ENCODE results near the gene BICD2. TPM values are rescaled to one million over a fixed set of nuclear protein-coding genes. Genes with fewer than 3 reads are reported as not detected.

BICD2 gene
- total RNA-seq, 1 donor = 40.6 TPM

GRCh38 chr9:92727716-92728700 is 36.6 kb downstream of the BICD2 start:
- no peak for TF ChIP-seq CTCF (IDR thresholded peaks at IDR 0.05; ENCODE audit: insufficient read depth, low read depth, low read length)
- DNase-seq (ENCODE audit: low read depth) = no peak
- H3K4me3 ChIP-seq (ENCODE audit: low read depth, low read length) = no peak overlapping the region

- TF ChIP-seq CTCF (IDR thresholded peaks at IDR 0.05; ENCODE audit: insufficient read depth, low read depth, low read length) = no peak
- H3K4me3 ChIP-seq (ENCODE audit: low read depth, low read length) = no peak overlapping the region
- DNase-seq (ENCODE audit: low read depth) = peak; percentile 68
Measured at GRCh38 chr9:92726971-92727715, 37.5 kb downstream of the BICD2 start.

- no peak overlapping the region for H3K4me3 ChIP-seq (ENCODE audit: low read depth, low read length)
- DNase-seq (ENCODE audit: low read depth) = no peak
- no peak for TF ChIP-seq CTCF (IDR thresholded peaks at IDR 0.05; ENCODE audit: insufficient read depth, low read depth, low read length)
Measured at GRCh38 chr9:92726348-92726747, 38.3 kb downstream of the BICD2 start.

DNA sequence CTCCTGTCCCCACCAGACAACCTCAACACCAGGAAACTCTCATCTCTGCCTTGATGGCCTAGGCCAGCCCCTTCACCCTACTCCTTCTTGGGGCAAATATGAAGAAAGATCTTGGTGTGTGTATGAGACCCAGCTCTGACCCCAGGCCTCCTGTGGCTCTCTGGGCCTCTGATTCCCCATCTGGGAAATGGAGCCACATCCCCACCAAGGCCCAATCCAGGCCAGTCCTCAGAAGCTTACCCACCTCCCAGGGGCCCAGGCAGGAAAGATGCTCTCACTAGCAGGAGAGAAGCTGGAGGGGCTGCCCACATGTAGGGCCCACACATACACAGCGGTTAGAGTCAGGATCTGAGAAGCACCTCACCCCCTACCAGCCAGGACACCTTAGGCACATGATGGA is 38.9 kb downstream of the BICD2 start:
- no peak overlapping the region for H3K4me3 ChIP-seq (ENCODE audit: low read depth, low read length)
- TF ChIP-seq CTCF (IDR thresholded peaks at IDR 0.05; ENCODE audit: insufficient read depth, low read depth, low read length) = no peak
- no peak for DNase-seq (ENCODE audit: low read depth)

DNA sequence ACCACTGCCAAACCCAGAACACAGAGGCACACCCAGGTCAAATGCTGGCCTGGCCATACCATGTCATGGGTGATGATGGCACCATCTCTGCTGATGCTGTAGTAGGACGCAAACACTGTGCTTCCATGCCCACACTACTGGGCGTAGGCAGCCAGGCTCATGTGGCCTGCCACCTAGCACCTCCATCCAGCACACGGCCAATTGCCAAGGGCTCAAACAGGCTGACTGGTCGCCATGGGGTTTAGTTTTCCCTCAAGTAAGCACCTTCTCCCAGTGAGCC is 39.4 kb downstream of the BICD2 start:
- no peak for TF ChIP-seq CTCF (IDR thresholded peaks at IDR 0.05; ENCODE audit: insufficient read depth, low read depth, low read length)
- H3K4me3 ChIP-seq (ENCODE audit: low read depth, low read length) = no peak overlapping the region
- no peak for DNase-seq (ENCODE audit: low read depth)

DNA sequence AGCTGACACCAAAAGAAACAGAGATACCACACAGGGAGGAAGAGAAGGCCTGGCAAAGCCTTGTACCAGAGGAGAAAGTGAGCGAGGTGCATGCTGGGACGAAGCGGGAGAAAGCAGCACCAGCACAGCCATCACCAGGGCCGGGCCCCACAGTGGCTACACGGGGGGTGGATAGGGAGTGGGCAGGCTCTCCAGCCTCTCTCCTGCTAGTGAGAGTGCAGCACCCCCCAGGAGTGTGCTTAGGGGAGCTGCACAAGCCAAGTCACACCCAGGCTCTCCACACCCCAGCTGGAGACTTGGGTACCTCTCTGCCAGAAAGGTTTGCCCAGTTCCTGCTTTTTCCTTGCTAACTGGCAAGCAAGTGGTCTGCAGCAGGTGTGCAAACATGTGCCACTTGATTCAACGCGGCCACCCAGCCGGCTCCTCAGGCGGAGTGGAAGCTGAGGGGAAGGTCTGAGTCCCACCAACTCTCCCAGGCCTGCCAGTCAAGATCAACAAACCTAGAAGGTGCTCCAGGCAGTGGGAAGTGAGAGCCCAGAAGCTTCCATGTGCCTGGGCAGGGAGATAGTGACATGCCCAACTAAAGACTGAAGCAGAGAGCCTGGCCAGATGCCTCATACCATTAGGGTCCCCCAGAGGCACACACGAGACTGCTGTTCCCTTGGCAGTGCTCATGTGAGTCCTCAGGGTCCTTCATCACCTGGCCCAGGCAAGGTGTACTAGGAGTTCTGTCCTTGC is 39.9 kb downstream of the BICD2 start:
- no peak for DNase-seq (ENCODE audit: low read depth)
- H3K4me3 ChIP-seq (ENCODE audit: low read depth, low read length) = no peak overlapping the region
- TF ChIP-seq CTCF (IDR thresholded peaks at IDR 0.05; ENCODE audit: insufficient read depth, low read depth, low read length) = no peak

All from fibroblast of villous mesenchyme (primary cell).